Epidermal melanocyte (primary cell): ENCODE results near the gene RGMA.

Experiments used
- DNase-seq: peaks from one replicate; pipeline ENCODE4 v3.0.0; 2011; ENCODE audit warnings: low spot score; ENCODE audit not compliant: insufficient read length

RGMA gene

DNA sequence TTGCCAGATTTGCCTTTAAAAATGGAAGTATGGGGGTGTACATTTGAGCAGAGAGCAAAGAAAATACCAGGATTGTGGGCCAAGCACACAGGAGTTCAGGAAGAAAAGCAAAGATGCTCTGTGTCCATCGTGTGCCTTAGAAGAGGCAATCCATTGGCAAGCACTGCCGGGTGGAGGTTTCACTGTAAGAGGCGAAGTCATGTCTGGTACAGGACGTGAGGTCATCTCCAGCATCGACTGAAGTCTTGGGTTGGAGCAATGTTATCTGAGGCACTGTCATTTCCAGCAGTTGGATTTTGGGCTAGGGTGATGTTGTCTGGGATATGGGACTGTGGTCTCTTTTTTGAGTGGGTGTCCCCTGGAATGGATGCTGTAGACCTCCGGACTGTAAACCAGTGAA lies 4.8 kb upstream of the RGMA start:
- DNase-seq, result no peak

- DNase-seq, result no peak
These were observed 2.5 kb upstream of the RGMA start for GRCh38 chr15:93091465-93091864.

DNA sequence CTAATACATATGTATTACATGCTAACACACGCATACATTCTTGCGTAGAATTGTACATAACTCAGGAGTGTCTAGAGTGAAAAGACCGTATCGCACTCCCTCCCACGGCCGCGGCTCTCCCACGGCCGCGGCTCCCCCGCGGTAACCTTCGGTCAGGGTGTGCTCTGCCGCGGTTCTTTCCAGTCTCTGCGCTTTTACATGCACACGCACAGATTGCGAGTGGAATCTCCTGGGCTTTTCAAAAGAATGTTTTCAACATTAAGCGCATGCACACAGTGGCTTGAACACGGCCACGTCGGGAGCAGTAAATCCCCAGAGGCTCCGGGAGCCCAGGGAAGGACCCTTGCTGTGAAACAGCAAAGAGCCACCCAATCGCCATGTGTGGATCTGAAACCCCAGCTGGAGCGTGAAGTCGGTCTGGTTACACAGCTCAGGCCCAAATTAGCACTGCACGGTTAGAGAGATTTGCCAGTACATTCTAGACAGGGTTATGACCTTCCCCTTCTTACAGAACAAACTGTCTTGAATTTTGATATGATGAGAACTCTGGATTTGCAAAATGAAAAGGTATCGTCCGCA lies 805 bp upstream of the RGMA start:
- no peak for DNase-seq

- DNase-seq, result no peak
These were observed 621 bp downstream of the RGMA start for GRCh38 chr15:93088200-93088980.

- DNase-seq, result peak; percentile 64
These were observed 1.2 kb downstream of the RGMA start for GRCh38 chr15:93087825-93088199.

DNA sequence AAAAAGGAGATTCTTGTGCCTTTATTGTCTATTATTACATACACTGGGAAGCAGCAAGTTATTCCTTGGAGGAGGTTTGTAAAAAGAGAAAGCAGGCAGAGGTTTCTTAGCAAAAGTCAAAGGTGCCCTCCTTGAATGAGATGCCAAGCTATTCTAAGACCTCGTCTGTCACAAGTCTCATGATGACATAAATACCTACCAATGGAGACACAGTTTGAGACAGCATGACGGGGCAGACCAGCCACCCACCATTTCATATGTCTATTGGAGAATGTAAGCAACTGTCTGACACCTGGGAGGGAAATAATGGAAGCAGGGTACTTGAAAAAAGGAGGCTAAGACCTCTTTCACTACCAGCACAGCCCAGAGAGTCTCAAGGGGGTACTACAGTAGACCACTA lies 2.2 kb downstream of the RGMA start:
- DNase-seq, result no peak

GRCh38 chr15:93085692-93086091 lies 3.3 kb downstream of the RGMA start:
- no peak for DNase-seq

DNA sequence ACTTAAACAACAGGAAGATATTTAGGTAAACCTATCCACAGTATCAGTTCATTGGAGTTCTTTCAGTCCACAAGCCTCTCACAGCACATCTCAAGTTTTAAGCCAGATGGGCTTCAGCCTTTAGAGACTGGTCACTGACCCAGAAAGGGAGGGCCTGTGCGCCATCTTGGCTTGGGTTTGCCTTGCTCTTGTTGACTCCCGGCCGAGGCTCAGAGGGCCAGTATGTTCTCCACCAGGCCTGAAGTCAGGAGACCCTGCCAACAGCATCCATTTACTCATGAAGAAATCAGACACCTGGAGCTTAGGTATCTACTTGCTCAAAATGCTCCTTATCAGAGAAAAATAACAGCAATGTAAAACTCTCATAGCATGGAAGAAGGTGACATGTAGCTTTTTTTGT lies 6.2 kb downstream of the RGMA start:
- DNase-seq, result no peak

- DNase-seq, result no peak
These were observed 7.6 kb downstream of the RGMA start for GRCh38 chr15:93081399-93081798.

DNA sequence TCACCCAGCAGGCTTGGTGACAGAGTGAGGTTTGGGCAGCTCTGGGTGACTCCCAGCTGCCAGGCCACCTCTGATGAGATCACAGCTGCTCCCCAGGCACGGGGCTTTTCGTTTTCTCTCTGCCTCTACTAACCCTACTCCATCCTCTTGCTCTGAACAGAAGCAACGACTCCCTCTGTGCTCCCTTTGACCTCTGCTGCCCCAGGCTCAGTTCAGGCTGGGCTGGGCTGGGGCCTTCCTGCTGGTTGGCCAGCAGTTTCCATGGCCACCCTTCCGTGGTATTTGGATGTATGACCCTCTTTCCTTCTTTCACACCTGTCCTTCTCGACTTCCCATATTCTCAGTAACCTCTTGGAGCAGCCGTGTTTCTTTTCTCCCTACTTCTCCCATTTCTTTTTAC lies 8.6 kb downstream of the RGMA start:
- no peak for DNase-seq

DNA sequence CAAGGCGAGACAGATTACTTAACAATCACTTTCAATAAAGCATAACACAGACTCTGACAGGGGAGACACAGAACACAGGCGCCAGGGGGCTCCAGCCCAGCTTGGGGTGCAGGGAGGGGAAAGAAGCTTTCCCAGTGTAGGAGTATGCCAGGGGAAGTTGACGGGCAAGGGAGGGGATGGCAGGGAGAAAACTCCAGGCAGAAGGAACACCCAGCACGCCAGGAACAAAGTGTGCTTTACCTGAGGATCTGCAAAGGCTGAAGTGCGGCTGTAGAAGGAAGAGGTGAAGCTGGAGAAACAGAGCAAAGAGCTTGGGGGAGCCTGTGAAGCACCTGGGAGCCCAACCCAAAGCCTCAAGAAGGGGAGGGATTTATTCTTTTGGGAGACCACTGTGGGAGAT lies 12.1 kb downstream of the RGMA start:
- DNase-seq, result no peak

- DNase-seq, result no peak
These were observed 12.8 kb downstream of the RGMA start for GRCh38 chr15:93076217-93076616.

- DNase-seq, result no peak
These were observed 14.4 kb downstream of the RGMA start for GRCh38 chr15:93074599-93074998.

DNA sequence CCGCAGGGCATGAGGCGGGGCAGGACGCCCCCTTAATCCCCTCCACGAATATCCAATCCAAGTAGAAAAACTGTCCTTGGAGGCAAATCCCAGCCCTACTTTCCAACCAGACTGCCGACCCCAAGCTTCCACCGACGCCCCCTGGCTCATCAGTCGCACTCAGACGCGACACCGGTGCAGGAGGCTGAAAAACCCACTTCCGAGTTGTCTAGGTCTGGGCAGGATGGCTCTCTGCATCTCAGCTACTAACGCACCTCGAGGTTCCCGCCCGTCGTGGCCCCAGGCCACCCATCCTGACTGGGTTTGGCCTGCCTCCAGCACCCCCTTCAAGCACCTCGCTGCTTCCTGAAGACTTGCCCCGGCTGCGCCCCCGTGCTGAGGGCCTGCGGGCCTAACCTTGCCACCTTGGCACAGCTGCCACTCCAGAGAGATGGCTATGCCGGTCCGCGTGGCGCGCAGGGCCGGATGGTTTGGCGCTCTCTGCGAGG lies 15.5 kb downstream of the RGMA start:
- no peak for DNase-seq

DNA sequence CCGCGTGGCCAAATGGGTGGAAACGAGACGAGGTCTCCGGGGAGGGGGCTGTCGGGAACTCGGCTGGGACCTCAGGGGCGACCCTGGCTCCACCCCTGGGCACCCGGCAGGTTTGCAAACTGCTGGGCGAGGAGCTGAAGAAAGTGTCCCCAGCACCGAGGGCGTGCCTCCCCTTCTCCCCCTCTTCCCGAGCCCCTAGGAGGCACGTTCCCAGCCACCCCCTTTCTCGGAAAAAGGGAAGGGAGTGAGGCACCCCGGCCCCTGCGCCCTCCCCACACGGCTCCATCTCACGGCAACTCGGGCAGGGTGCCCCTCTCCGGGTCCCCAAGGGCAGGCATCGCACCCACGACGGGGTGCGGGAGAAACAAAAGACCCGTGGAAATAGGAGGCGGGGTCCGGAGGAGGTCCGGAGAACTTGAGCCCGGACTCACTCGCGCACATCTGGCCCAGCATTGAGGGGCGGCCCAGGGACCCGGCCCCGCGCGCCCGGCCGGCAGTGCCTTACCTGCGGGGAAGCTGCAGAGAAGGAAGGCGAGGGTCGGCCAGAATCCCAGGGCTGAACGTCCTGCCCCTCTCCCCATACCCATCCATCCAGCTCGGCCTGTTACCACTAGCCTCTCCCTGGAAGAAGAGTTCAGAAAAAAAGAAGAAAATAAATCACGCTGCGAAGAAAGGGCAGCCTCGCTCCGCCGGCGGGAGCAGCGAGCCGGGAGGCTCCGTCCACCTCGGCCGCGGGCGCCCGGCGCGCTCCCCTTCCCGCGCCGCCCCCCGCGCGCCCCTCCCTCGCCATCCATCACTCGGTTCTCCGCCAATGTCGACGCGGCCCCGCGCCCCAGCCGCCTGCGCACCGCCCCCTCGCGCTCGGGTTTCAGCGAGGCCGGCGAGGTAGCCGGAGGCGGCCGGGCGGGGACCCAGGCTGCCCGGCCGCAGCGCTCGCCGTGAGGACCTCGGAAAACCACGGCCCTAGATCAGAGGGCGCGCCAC lies 16.3 kb downstream of the RGMA start:
- DNase-seq, result peak; percentile 80

GRCh38 chr15:93072011-93072410 lies 17.0 kb downstream of the RGMA start:
- peak; percentile 83 for DNase-seq

DNA sequence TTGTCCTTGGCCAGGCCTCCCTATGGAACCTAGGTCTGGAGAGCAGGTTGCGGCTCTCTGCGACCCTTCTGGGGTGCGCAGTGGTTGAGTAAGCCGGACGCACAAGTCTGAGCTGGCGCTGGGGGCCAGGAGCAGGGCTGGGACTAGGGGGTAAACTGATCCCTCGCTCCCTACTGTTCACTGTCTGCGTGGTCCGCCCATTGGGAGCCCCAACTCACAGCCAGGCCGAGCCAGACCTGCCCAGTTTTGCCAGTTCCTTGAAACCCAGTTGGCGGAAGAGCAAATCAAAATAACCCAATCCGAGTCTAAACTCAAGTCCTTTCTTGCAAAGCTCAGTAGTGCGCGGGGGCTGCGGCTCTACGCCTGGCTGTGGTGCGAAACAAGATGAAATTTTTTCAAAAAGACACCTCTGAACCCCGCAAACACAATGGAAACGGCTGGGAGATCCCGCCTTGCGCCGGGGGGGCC lies 17.5 kb downstream of the RGMA start:
- DNase-seq, result no peak

DNA sequence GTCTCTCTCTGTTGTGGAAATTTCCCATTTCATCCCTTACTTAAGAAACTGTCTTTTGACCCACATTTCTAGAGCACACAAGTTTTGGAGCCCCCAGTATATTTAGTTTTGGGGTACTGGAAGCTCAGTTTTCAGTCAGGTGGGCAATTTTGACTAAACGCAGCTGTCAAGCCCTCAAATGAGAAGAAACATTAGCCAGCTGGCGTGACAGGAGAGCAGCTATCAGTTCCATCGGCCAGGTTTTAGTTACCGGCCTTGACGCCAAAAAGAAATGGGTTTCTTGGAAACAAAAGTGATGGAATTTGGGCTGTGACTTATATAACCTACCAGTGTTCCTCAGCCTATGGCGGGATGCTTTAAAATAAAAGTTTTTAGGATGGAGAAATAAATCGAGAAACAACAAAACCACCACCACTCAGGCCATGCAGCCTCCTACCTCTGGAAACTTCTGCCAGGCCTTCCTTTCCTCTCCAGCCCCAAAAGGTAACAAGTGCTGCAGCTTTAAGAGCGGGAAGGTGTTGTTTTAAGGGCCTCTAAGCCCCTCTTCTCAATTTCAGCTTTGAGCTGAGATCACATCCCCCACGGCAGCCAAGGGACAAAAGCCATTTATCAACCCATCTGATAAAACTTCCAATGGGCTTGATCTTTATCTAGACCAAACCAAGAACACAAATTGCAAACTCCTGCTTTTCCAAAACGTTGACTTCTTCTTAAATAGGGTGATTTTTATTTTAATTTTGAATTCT lies 18.3 kb downstream of the RGMA start:
- no peak for DNase-seq

DNA sequence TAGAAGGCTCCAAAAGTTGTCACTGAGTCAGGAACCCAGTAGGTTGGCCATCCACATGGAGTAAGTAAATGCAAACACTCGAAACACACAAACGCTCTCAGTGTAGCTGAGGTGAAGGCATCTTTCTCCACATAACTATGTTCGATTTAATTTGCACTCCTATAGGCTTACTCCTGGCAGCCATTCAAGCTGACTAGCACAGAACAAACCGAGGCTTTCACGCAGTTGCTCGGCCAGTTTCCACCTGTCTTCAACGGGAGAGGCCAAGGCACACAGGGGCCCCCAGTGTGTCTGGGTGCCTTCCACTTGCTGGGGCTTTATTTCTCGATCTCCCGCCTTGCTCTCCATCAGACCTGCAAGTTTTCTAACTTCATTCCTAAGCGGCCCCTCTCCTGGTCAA lies 18.9 kb downstream of the RGMA start:
- no peak for DNase-seq

- DNase-seq, result no peak
These were observed 20.3 kb downstream of the RGMA start for GRCh38 chr15:93068581-93069199.

GRCh38 chr15:93067649-93068085 lies 21.3 kb downstream of the RGMA start:
- no peak for DNase-seq
